Nucleus accumbens (tissue), 56 donors: Measurements from ENCODE around the gene PCDHA9.
A peak's percentile ranks its signal among the peaks of the same experiment; 100 is the strongest.
"Not testable (repeated sequence)": the region's sequence is repeated elsewhere in the genome, so short reads cannot be mapped to it uniquely, and the experiment has no call there.

Source experiments
- DNase-seq, 56 donors: peaks; one replicate each; lab custom pipeline; 2025; lab: John Stamatoyannopoulos, UW

PCDHA9 gene

GRCh38 chr5:140875085-140876065 is 27.2 kb downstream of the PCDHA9 start, which contains the start of gene PCDHA12:
TSS of gene PCDHA12 (plus strand) at chr5:140875308. CDS start at chr5:140875473, 165 bp downstream.
- DNase-seq = no peak

DNA sequence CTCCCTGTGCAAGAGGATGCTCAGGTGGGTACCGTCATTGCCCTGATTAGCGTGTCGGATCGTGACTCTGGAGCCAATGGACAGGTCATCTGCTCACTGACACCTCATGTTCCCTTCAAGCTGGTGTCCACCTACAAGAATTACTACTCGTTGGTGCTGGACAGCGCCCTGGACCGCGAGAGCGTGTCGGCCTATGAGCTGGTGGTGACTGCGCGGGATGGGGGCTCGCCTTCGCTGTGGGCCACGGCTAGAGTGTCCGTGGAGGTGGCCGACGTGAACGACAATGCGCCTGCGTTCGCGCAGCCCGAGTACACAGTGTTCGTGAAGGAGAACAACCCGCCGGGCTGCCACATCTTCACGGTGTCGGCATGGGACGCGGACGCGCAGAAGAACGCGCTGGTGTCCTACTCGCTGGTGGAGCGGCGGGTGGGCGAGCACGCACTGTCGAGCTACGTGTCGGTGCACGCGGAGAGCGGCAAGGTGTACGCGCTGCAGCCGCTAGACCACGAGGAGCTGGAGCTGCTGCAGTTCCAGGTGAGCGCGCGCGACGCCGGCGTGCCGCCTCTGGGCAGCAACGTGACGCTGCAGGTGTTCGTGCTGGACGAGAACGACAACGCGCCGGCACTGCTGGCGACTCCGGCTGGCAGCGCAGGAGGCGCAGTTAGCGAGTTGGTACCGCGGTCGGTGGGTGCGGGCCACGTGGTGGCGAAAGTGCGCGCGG is 28.5 kb downstream of the PCDHA9 start:
- not testable (repeated sequence) for DNase-seq

DNA sequence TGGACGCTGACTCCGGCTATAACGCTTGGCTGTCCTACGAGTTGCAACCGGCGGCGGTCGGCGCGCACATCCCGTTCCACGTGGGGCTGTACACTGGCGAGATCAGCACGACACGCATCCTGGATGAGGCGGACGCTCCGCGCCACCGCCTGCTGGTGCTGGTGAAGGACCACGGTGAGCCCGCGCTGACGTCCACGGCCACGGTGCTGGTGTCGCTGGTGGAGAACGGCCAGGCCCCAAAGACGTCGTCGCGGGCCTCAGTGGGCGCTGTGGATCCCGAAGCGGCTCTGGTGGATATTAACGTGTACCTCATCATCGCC is 29.0 kb downstream of the PCDHA9 start:
- DNase-seq = no peak

DNA sequence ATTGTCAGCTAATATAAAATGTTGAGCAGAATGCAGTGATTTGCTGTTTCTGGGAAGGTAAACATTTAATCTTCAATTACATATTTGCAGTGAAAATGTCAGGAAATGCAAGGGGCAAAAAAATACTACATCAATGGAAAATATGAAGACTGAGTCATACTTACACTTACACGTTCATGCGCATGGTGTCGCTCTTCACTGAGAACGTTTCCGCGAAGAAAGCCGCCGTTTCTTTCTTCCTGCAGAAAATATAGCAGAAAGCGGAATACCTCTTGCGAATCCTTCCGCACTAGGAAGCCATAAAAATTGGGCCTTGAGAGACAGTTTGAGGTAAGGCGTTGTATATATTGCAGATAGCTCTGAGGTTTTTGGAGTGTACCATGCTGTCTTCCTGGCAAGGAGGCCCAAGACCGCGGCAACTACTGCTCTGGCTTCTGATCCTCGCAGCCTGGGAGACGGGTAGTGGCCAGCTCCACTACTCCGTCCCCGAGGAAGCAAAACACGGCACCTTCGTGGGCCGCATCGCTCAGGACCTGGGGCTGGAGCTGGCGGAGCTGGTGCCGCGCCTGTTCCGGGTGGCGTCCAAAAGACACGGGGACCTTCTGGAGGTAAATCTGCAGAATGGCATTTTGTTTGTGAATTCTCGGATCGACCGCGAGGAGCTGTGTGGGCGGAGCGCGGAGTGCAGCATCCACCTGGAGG is 33.9 kb downstream of the PCDHA9 start, which contains the start of gene PCDHA13:
PCDHA13 (plus strand) TSS at position 236 of the 702 bp plus-strand sequence; CDS start at position 381, 145 bp downstream.
- DNase-seq = peak in 6 of 56 donors; percentile 2 to 16 (median 13)

GRCh38 chr5:140882591-140882899 is 34.4 kb downstream of the PCDHA9 start:
- DNase-seq = peak in 6 of 56 donors; percentile 1 to 34 (median 22)

DNA sequence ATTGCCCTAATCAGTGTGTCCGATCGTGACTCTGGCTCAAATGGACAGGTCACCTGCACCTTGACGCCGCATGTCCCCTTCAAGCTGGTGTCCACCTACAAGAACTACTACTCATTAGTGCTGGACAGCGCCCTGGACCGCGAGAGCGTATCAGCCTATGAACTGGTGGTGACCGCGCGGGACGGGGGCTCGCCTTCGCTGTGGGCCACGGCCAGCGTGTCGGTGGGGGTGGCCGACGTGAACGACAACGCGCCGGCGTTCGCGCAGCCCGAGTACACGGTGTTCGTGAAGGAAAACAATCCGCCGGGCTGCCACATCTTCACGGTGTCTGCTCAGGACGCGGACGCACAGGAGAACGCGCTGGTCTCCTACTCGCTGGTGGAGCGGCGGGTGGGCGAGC is 35.2 kb downstream of the PCDHA9 start:
- DNase-seq = no peak

DNA sequence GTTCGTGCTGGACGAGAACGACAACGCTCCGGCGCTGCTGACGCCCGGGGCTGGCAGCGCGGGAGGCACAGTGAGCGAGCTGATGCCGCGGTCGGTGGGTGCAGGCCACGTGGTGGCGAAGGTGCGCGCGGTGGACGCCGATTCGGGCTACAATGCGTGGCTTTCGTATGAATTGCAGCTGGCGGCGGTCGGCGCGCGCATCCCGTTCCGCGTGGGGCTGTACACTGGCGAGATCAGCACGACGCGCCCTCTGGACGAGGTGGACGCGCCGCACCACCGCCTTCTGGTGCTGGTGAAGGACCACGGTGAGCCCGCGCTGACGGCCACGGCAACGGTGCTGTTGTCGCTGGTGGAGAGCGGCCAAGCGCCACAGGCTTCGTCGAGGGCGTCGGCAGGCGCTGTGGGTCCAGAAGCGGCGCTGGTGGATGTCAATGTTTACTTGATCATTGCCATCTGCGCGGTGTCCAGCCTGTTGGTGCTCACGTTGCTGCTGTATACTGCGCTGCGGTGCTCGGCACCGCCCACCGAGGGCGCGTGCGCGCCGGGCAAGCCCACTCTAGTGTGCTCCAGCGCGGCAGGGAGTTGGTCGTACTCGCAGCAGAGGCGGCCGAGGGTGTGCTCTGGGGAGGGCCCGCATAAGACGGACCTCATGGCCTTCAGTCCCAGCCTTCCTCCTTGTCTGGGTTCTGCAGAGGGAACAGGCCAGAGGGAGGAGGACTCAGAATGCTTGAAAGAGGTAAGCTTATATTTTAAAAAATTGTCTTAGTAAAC is 35.9 kb downstream of the PCDHA9 start:
- no peak for DNase-seq
